ENCODE data around the gene FBXL5.

FBXL5 gene

GRCh38 chr4:15601862-15602261 is 53.3 kb downstream of the FBXL5 start:
- Histone ChIP-seq H3K36me3 (ENCODE audit: insufficient read depth, insufficient read length, low read length) (peaks cover 41% of the 10 kb centered on the region), H3K4me3 (ENCODE audit: insufficient read length, low read depth) (no peak overlapping the region), H3K4me1 (ENCODE audit: insufficient read depth, insufficient read length) (no peaks in the 10 kb centered on the region), H3K9me3 (ENCODE audit: insufficient read depth, low read length) (no peaks in the 10 kb centered on the region), H3K9ac (ENCODE audit: insufficient read length, low read depth) (no peak overlapping the region), H3K27me3 (ENCODE audit: insufficient read depth, insufficient read length) (no peaks in the 10 kb centered on the region)
- TF ChIP-seq YY1 (IDR thresholded peaks at IDR 0.05; ENCODE audit: insufficient read depth, insufficient read length) (no peak), ZNF274 (IDR thresholded peaks at IDR 0.05; ENCODE audit: low read depth, low read length) (no peak), SUZ12 (IDR thresholded peaks at IDR 0.05; ENCODE audit: extremely low read depth, insufficient read depth, insufficient read length) (no peak)
- no peak for DNase-seq (ENCODE audit: low read depth, low spot score)

- no peaks in the 10 kb centered on the region for H3K27me3 ChIP-seq (ENCODE audit: insufficient read depth, insufficient read length)
- no peak overlapping the region for H3K4me3 ChIP-seq (ENCODE audit: insufficient read length, low read depth)
- no peaks in the 10 kb centered on the region for H3K9me3 ChIP-seq (ENCODE audit: insufficient read depth, low read length)
- no peak for DNase-seq (ENCODE audit: low read depth, low spot score)
- peaks cover 34% of the 10 kb centered on the region for H3K36me3 ChIP-seq (ENCODE audit: insufficient read depth, insufficient read length, low read length)
- TF ChIP-seq ZNF274 (IDR thresholded peaks at IDR 0.05; ENCODE audit: low read depth, low read length) (no peak), YY1 (IDR thresholded peaks at IDR 0.05; ENCODE audit: insufficient read depth, insufficient read length) (no peak), SUZ12 (IDR thresholded peaks at IDR 0.05; ENCODE audit: extremely low read depth, insufficient read depth, insufficient read length) (no peak)
- no peaks in the 10 kb centered on the region for H3K4me1 ChIP-seq (ENCODE audit: insufficient read depth, insufficient read length)
- H3K9ac ChIP-seq (ENCODE audit: insufficient read length, low read depth), result no peak overlapping the region
Measured at GRCh38 chr4:15600176-15600575, 55.0 kb downstream of the FBXL5 start.

- Histone ChIP-seq H3K4me1 (ENCODE audit: insufficient read depth, insufficient read length) (no peaks in the 10 kb centered on the region), H3K9ac (ENCODE audit: insufficient read length, low read depth) (no peak overlapping the region), H3K9me3 (ENCODE audit: insufficient read depth, low read length) (no peaks in the 10 kb centered on the region), H3K27me3 (ENCODE audit: insufficient read depth, insufficient read length) (no peaks in the 10 kb centered on the region), H3K36me3 (ENCODE audit: insufficient read depth, insufficient read length, low read length) (peaks cover 25% of the 10 kb centered on the region), H3K4me3 (ENCODE audit: insufficient read length, low read depth) (no peak overlapping the region)
- no peak for DNase-seq (ENCODE audit: low read depth, low spot score)
- TF ChIP-seq ZNF274 (IDR thresholded peaks at IDR 0.05; ENCODE audit: low read depth, low read length) (no peak), YY1 (IDR thresholded peaks at IDR 0.05; ENCODE audit: insufficient read depth, insufficient read length) (no peak), SUZ12 (IDR thresholded peaks at IDR 0.05; ENCODE audit: extremely low read depth, insufficient read depth, insufficient read length) (no peak)
Measured at GRCh38 chr4:15598644-15599043, 56.5 kb downstream of the FBXL5 start.

- H3K4me1 ChIP-seq (ENCODE audit: insufficient read depth, insufficient read length), result no peaks in the 10 kb centered on the region
- H3K4me3 ChIP-seq (ENCODE audit: insufficient read length, low read depth), result no peak overlapping the region
- TF ChIP-seq YY1 (IDR thresholded peaks at IDR 0.05; ENCODE audit: insufficient read depth, insufficient read length), result no peak
- TF ChIP-seq SUZ12 (IDR thresholded peaks at IDR 0.05; ENCODE audit: extremely low read depth, insufficient read depth, insufficient read length), result no peak
- no peak overlapping the region for H3K9ac ChIP-seq (ENCODE audit: insufficient read length, low read depth)
- H3K27me3 ChIP-seq (ENCODE audit: insufficient read depth, insufficient read length), result no peaks in the 10 kb centered on the region
- peaks cover 11% of the 10 kb centered on the region for H3K36me3 ChIP-seq (ENCODE audit: insufficient read depth, insufficient read length, low read length)
- DNase-seq (ENCODE audit: low read depth, low spot score), result no peak
- no peaks in the 10 kb centered on the region for H3K9me3 ChIP-seq (ENCODE audit: insufficient read depth, low read length)
Measured at GRCh38 chr4:15592799-15593198, 62.4 kb downstream of the FBXL5 start.

- Histone ChIP-seq H3K9me3 (ENCODE audit: insufficient read depth, low read length) (no peaks in the 10 kb centered on the region), H3K36me3 (ENCODE audit: insufficient read depth, insufficient read length, low read length) (peaks cover 15% of the 10 kb centered on the region), H3K9ac (ENCODE audit: insufficient read length, low read depth) (no peak overlapping the region), H3K27me3 (ENCODE audit: insufficient read depth, insufficient read length) (no peaks in the 10 kb centered on the region), H3K4me1 (ENCODE audit: insufficient read depth, insufficient read length) (no peaks in the 10 kb centered on the region), H3K4me3 (ENCODE audit: insufficient read length, low read depth) (no peak overlapping the region)
- DNase-seq (ENCODE audit: low read depth, low spot score), result no peak
- TF ChIP-seq SUZ12 (IDR thresholded peaks at IDR 0.05; ENCODE audit: extremely low read depth, insufficient read depth, insufficient read length) (no peak), ZNF274 (IDR thresholded peaks at IDR 0.05; ENCODE audit: low read depth, low read length) (no peak), YY1 (IDR thresholded peaks at IDR 0.05; ENCODE audit: insufficient read depth, insufficient read length) (no peak)
Measured at GRCh38 chr4:15587649-15588048, 67.5 kb downstream of the FBXL5 start.

GRCh38 chr4:15586066-15586465 is 69.1 kb downstream of the FBXL5 start:
- Histone ChIP-seq H3K27me3 (ENCODE audit: insufficient read depth, insufficient read length) (no peaks in the 10 kb centered on the region), H3K9me3 (ENCODE audit: insufficient read depth, low read length) (no peaks in the 10 kb centered on the region), H3K9ac (ENCODE audit: insufficient read length, low read depth) (no peak overlapping the region), H3K4me3 (ENCODE audit: insufficient read length, low read depth) (no peak overlapping the region), H3K4me1 (ENCODE audit: insufficient read depth, insufficient read length) (no peaks in the 10 kb centered on the region), H3K36me3 (ENCODE audit: insufficient read depth, insufficient read length, low read length) (peaks cover 15% of the 10 kb centered on the region)
- no peak for TF ChIP-seq YY1 (IDR thresholded peaks at IDR 0.05; ENCODE audit: insufficient read depth, insufficient read length)
- no peak for DNase-seq (ENCODE audit: low read depth, low spot score)

GRCh38 chr4:15585331-15585730 is 69.8 kb downstream of the FBXL5 start:
- Histone ChIP-seq H3K9me3 (ENCODE audit: insufficient read depth, low read length) (no peaks in the 10 kb centered on the region), H3K27me3 (ENCODE audit: insufficient read depth, insufficient read length) (no peaks in the 10 kb centered on the region), H3K4me3 (ENCODE audit: insufficient read length, low read depth) (no peak overlapping the region), H3K4me1 (ENCODE audit: insufficient read depth, insufficient read length) (no peaks in the 10 kb centered on the region), H3K36me3 (ENCODE audit: insufficient read depth, insufficient read length, low read length) (peaks cover 14% of the 10 kb centered on the region), H3K9ac (ENCODE audit: insufficient read length, low read depth) (no peak overlapping the region)
- DNase-seq (ENCODE audit: low read depth, low spot score), result no peak
- TF ChIP-seq YY1 (IDR thresholded peaks at IDR 0.05; ENCODE audit: insufficient read depth, insufficient read length) (no peak), SUZ12 (IDR thresholded peaks at IDR 0.05; ENCODE audit: extremely low read depth, insufficient read depth, insufficient read length) (no peak), ZNF274 (IDR thresholded peaks at IDR 0.05; ENCODE audit: low read depth, low read length) (no peak)

- peaks cover 16% of the 10 kb centered on the region for H3K36me3 ChIP-seq (ENCODE audit: insufficient read depth, insufficient read length, low read length)
- TF ChIP-seq YY1 (IDR thresholded peaks at IDR 0.05; ENCODE audit: insufficient read depth, insufficient read length) (no peak), SUZ12 (IDR thresholded peaks at IDR 0.05; ENCODE audit: extremely low read depth, insufficient read depth, insufficient read length) (no peak), ZNF274 (IDR thresholded peaks at IDR 0.05; ENCODE audit: low read depth, low read length) (no peak)
- H3K27me3 ChIP-seq (ENCODE audit: insufficient read depth, insufficient read length), result no peaks in the 10 kb centered on the region
- no peak for DNase-seq (ENCODE audit: low read depth, low spot score)
- no peaks in the 10 kb centered on the region for H3K4me1 ChIP-seq (ENCODE audit: insufficient read depth, insufficient read length)
- no peaks in the 10 kb centered on the region for H3K9me3 ChIP-seq (ENCODE audit: insufficient read depth, low read length)
- no peak overlapping the region for H3K9ac ChIP-seq (ENCODE audit: insufficient read length, low read depth)
- no peak overlapping the region for H3K4me3 ChIP-seq (ENCODE audit: insufficient read length, low read depth)
Measured at GRCh38 chr4:15584785-15585184, 70.4 kb downstream of the FBXL5 start.
